ENCODE measurements around the gene SFT2D1. TPM values are rescaled to one million over a fixed set of nuclear protein-coding genes. Genes with fewer than 3 reads are reported as not detected.

SFT2D1 gene
- total RNA-seq (ENCODE audit: low replicate concordance): 38.1 and 48.9 TPM in 2 replicates

DNA sequence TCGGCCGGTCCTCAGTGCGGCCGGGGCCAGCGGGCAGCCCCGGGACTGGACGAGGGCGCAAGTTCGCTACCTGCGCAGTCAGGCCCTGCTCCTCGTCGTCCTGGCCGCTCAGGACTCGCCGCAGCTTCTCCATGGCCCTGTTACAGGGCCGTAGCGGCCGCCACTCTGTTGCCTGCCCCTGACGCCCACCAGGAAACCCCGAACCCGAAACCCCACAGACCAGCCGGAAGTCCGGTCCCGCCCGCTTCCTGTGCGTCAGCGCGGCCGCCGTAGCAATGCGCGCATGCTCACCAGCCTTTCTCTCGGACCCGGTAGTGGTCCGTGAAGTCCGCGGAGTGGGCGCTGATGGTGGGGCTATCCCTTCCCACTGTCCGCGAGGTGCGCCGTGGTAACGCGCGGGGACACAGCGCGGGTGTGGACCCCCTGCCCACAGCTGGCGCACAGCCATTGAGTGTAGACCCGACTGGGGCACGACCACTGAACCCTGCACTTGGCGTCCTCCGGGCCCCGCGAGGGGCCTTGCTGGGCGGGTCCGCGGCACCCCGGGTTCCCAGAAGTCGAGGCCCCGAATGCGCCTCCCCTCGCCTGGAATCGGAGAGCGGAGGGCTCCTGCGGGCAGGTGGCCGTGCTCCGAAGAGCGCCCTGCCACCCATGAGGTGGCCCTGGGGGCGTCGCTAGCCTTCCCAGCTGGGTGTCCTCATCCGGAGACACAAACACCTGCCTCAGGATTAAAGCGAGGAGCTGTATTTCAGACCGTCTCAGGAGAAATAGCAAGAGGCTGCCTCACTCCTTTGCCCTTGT, at the start of gene SFT2D1:
Gene SFT2D1 (minus strand): TSS at position 197 of the 801 bp plus-strand sequence. CDS start 64 bp downstream, at position 133.
- Histone ChIP-seq H2AFZ (replicated peaks) (peak within 1 kb of the TSS; percentile 99), H3K9me3 (ENCODE audit: low read depth) (no peaks in the 10 kb centered on the region), H3K36me3 (no peaks in the 10 kb centered on the region), H3K79me2 (ENCODE audit: low read depth) (peaks cover 59% of the 10 kb centered on the region), H3K4me1 (peaks cover 4% of the 10 kb centered on the region), H3K4me2 (peak within 1 kb of the TSS; percentile 88), H4K20me1 (ENCODE audit: low read depth) (peaks cover 43% of the 10 kb centered on the region), H3K4me3 (peak within 1 kb of the TSS; percentile 86), H3K9ac (peak within 1 kb of the TSS; percentile 83), H3F3A (ENCODE audit: low read depth) (no peaks in the 10 kb centered on the region), H3K27ac (no peak within 1 kb of the TSS), H3K27me3 (no peaks in the 10 kb centered on the region)
- Mint-ChIP-seq H3K27me3 (ENCODE audit: insufficient read depth, low read depth) (no peaks in the 10 kb centered on the region), H3K27ac (peak within 1 kb of the TSS; percentile 94), H3K9me3 (no peaks in the 10 kb centered on the region), H3K4me3 (peak within 1 kb of the TSS; percentile 96), H3K4me1 (peaks cover 16% of the 10 kb centered on the region), H3K36me3 (peaks cover 4% of the 10 kb centered on the region)
- peak; percentile 53 for TF ChIP-seq EZH2 (IDR thresholded peaks at IDR 0.05)
- TF ChIP-seq, protein P1, sequence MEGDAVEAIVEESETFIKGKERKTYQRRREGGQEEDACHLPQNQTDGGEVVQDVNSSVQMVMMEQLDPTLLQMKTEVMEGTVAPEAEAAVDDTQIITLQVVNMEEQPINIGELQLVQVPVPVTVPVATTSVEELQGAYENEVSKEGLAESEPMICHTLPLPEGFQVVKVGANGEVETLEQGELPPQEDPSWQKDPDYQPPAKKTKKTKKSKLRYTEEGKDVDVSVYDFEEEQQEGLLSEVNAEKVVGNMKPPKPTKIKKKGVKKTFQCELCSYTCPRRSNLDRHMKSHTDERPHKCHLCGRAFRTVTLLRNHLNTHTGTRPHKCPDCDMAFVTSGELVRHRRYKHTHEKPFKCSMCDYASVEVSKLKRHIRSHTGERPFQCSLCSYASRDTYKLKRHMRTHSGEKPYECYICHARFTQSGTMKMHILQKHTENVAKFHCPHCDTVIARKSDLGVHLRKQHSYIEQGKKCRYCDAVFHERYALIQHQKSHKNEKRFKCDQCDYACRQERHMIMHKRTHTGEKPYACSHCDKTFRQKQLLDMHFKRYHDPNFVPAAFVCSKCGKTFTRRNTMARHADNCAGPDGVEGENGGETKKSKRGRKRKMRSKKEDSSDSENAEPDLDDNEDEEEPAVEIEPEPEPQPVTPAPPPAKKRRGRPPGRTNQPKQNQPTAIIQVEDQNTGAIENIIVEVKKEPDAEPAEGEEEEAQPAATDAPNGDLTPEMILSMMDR (IDR thresholded peaks at IDR 0.05): no peak
- peak; percentile 85 for DNase-seq (ENCODE audit: low spot score)

DNA sequence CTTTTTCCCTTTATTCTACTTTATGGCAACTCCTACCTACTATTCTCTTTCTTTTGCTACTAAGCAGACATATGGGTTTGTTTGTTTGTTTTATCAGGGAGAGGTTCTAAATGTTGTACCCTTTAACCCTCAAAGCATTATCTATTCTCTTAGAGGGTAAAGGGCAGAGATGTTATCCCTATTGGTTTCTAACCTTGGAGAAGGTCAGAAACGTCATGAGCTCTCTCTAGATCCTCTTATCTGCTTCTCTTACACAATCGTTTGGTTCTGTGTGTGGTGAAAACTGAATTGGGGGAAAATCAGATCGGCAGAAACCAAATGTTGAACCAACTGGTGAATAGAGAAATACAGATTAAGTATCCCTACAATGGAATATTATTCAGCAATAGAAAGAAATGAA, 46.8 kb upstream of the SFT2D1 start:
- Mint-ChIP-seq H3K27me3 (ENCODE audit: insufficient read depth, low read depth) (peaks cover 2% of the 10 kb centered on the region), H3K27ac (no peak overlapping the region), H3K9me3 (no peaks in the 10 kb centered on the region), H3K4me3 (no peak overlapping the region), H3K4me1 (peaks cover 2% of the 10 kb centered on the region), H3K36me3 (no peaks in the 10 kb centered on the region)
- H3K27me3 ChIP-seq: no peaks in the 10 kb centered on the region
- H3K4me2 ChIP-seq: no peak overlapping the region
- TF ChIP-seq EZH2 (IDR thresholded peaks at IDR 0.05) (no peak), EZH2phosphoT487 (IDR thresholded peaks at IDR 0.05) (no peak)
- TF ChIP-seq, protein P1 (IDR thresholded peaks at IDR 0.05): no peak
- H3F3A ChIP-seq (ENCODE audit: low read depth): peaks cover 2% of the 10 kb centered on the region
- no peak overlapping the region for H3K4me3 ChIP-seq
- no peak overlapping the region for H3K9ac ChIP-seq
- no peaks in the 10 kb centered on the region for H3K4me1 ChIP-seq
- H3K27ac ChIP-seq: no peak overlapping the region
- no peaks in the 10 kb centered on the region for H3K79me2 ChIP-seq (ENCODE audit: low read depth)
- no peaks in the 10 kb centered on the region for H3K36me3 ChIP-seq
- H2AFZ ChIP-seq (replicated peaks): no peak overlapping the region
- H3K9me3 ChIP-seq (ENCODE audit: low read depth): no peaks in the 10 kb centered on the region
- no peak for DNase-seq (ENCODE audit: low spot score)
- no peaks in the 10 kb centered on the region for H4K20me1 ChIP-seq (ENCODE audit: low read depth)

DNA sequence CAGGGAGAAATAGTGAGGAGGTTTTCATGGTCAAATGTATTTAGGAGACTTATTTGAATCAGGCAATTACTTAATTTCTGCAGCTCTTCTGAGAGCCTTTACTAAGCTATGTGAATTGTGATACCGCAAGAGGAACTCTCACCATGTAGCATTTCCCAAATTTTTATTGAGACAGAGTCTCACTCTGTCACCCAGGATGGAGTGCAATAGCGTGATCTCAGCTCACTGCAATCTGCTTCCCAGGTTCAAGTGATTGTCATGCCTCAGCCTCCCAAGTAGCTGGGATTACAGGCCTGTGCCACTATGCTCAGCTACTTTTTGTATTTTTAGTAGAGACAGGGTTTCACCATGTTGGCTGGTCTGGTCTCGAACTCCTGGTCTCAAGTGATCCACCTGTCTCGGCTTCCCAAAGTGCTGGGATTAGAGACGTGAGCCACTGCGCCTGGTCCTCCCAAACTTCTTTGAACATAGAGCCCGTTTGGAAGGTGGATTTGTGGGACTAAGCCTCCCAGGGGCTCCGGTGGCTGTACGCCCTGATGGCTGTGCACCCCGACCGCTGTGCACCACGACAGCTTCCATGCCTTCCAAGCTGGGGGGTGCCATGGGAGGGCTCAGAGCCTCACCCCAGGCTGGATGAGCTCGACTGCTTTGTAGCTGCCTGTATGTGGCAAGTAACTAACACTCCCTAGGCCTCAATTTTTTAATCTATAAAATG, 46.1 kb upstream of the SFT2D1 start:
- Mint-ChIP-seq H3K27me3 (ENCODE audit: insufficient read depth, low read depth) (no peaks in the 10 kb centered on the region), H3K4me1 (peaks cover 5% of the 10 kb centered on the region), H3K27ac (no peak overlapping the region), H3K9me3 (no peaks in the 10 kb centered on the region), H3K36me3 (no peaks in the 10 kb centered on the region), H3K4me3 (no peak overlapping the region)
- no peak overlapping the region for H3K27ac ChIP-seq
- no peaks in the 10 kb centered on the region for H3K4me1 ChIP-seq
- H3K9me3 ChIP-seq (ENCODE audit: low read depth): no peaks in the 10 kb centered on the region
- H3K4me3 ChIP-seq: no peak overlapping the region
- no peak overlapping the region for H3K4me2 ChIP-seq
- H3K9ac ChIP-seq: no peak overlapping the region
- DNase-seq (ENCODE audit: low spot score): no peak
- no peak overlapping the region for H2AFZ ChIP-seq (replicated peaks)
- peaks cover 9% of the 10 kb centered on the region for H3F3A ChIP-seq (ENCODE audit: low read depth)
- H3K27me3 ChIP-seq: no peaks in the 10 kb centered on the region
- H3K79me2 ChIP-seq (ENCODE audit: low read depth): no peaks in the 10 kb centered on the region
- H4K20me1 ChIP-seq (ENCODE audit: low read depth): no peaks in the 10 kb centered on the region
- no peaks in the 10 kb centered on the region for H3K36me3 ChIP-seq
- TF ChIP-seq, protein P1 (IDR thresholded peaks at IDR 0.05): no peak
- no peak for TF ChIP-seq EZH2phosphoT487 (IDR thresholded peaks at IDR 0.05)
- no peak for TF ChIP-seq EZH2 (IDR thresholded peaks at IDR 0.05)
